GM19467 (cell line): ENCODE measurements around the gene PKD1L1.

Experiments used
- ATAC-seq: cut with Tn5 transposase; IDR thresholded peaks from one replicate; pipeline ENCODE4 v1.9.1; 2021; ENCODE audit warnings: mild to moderate bottlenecking, moderate library complexity; ENCODE audit not compliant: unreplicated experiment

The PKD1L1 gene

GRCh38 chr7:47827351-47827756, 120.9 kb downstream of the PKD1L1 start:
- ATAC-seq, result no peak

DNA sequence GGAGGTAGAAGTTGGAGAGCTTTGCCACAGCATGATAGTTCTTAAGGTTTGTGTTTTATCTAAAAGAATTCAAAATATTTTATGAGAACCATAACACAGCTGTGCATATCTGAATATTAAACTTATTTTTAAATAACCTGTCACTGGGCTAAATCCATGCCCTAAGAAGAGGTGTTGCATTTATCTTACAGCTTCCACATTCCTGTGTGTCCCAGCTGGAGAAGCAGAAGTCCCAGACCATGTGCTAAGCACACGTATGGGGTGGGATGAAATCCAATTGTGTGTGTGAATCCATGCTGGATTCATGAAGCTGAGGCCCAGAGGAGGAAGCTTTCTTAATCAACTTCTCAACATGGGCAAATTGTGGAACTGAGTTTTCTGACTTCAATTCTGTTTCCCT, 121.5 kb downstream of the PKD1L1 start:
- no peak for ATAC-seq

- ATAC-seq, result no peak
Observed at GRCh38 chr7:47819607-47819920, 128.7 kb downstream of the PKD1L1 start.

GRCh38 chr7:47818796-47819606, 129.3 kb downstream of the PKD1L1 start:
- no peak for ATAC-seq

- no peak for ATAC-seq
Observed at GRCh38 chr7:47817917-47818316, 130.3 kb downstream of the PKD1L1 start.

GRCh38 chr7:47816647-47817046, 131.6 kb downstream of the PKD1L1 start:
- no peak for ATAC-seq

- ATAC-seq, result no peak
Observed at GRCh38 chr7:47815867-47816266, 132.4 kb downstream of the PKD1L1 start.

- ATAC-seq, result no peak
Observed at GRCh38 chr7:47814905-47815613, 133.2 kb downstream of the PKD1L1 start.

GRCh38 chr7:47813620-47814260, 134.5 kb downstream of the PKD1L1 start:
- no peak for ATAC-seq

DNA sequence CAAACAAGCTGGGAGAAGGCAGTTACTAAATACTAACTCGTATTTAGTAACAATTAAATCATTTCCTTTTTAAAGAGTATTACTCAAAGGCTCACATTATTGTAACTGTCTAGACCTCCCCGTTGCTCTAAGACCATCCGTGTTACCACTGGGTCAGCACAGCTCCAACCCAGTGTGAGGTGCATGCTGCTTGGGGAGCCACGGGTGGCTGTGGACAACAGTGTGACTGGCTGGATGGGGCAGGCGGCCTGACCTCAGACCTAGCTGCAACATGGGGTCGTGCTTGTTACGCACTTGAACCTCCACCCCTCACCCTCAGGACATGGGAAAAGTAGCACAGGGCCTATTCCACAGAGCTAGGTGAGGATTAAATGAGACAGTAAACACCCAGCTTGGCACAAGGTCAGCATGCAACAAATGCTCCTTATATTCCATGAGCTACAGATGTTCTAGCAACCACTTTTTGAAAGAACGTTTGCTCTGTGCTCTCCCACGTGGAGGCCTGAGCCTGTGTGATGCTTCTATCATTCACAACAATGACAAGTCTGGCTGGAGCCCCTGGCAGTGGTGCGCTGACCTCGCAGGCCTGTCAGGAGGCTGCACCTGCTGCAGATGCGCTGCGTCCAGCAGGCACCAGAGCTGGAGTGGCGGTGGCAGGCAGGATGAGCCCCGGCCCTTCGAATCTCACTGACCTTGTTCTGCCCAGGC, 135.7 kb downstream of the PKD1L1 start:
- no peak for ATAC-seq

GRCh38 chr7:47811632-47812380, 136.5 kb downstream of the PKD1L1 start:
- no peak for ATAC-seq

DNA sequence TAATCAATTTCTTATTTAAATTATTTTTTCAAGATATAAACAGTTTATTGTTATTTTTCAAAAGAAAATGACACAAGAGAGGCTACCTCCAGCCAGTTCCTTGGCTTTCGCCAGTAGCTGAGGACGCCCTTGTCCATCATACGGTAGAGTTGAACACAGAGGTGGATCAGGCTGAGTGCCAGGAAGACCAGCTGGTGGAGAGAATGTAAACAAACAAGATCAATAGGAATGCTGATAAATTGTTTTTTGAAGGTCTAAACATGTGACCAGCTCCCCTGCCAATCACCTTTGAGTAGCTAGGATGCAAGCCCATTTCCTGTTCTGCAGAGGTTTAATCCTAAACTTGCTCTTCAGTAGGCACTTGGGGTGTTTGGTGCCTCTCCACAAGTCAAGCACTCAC, 138.9 kb downstream of the PKD1L1 start:
- ATAC-seq, result no peak

- ATAC-seq, result no peak
Observed at GRCh38 chr7:47808321-47808720, 139.9 kb downstream of the PKD1L1 start.

DNA sequence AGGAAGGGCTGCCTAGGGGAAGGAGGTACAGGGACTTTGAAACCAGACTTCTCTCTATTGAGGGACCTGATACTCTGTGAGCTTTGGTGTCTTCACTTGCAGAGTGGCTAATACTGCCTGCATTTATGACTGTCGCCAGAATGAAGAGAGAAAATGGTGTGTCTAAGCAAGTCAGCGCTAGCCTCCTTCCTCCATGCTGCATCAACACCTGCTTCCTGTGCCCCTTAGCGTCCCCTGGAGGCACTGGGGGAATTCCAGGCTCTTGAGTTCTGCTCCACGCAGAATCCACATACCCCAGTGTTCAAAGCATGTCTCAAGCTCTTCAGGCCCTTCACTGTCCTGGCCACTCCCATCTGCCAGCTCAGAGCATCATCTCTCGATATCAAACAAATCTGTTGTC, 140.5 kb downstream of the PKD1L1 start:
- no peak for ATAC-seq

- no peak for ATAC-seq
Observed at GRCh38 chr7:47807126-47807525, 141.1 kb downstream of the PKD1L1 start.

- ATAC-seq, result no peak
Observed at GRCh38 chr7:47806701-47807103, 141.6 kb downstream of the PKD1L1 start.

DNA sequence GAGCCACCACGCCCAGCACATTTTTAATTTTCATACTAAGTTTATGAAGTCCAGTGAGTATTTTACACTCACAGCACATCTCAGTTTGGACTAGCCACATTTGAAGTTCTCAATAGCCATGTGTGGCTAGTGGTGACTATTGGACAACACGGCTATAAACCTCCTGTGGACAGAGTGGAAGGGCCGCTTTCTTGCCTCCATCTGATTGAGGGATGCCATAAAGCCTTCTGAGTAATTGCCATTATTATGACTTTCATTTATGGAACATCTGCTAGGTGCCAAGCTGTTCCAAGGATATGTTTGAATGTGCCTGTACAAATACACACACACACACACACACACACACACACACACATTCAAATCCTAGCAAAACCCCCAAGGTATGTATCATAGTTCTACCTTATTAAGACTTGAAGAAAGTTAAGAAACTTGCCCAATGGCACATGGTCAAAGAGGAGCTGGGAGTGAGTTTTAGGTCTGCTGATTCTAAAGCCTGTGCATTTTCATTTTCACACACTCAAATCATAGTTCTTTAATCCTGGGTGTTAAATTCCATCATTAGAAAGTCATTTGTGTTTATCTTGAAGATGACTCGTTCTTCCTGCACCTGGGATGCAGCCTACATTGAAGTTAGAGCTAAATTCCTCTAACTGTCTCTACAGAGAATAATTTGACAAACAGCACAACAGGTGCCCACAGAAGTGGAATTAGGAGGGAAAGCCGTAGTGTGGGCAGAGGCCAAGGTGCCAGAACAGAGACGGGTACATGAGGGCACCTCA, 143.3 kb downstream of the PKD1L1 start:
- ATAC-seq, result no peak

GRCh38 chr7:47803846-47804245, 144.4 kb downstream of the PKD1L1 start:
- ATAC-seq, result no peak

- ATAC-seq, result no peak
Observed at GRCh38 chr7:47803025-47803424, 145.2 kb downstream of the PKD1L1 start.

- ATAC-seq, result no peak
Observed at GRCh38 chr7:47801423-47801822, 146.8 kb downstream of the PKD1L1 start.
